ENCODE results near the gene DYNLT4. TPM values are rescaled to one million over a fixed set of nuclear protein-coding genes. Genes with fewer than 3 reads are reported as not detected.
"Not testable (repeated sequence)": the region's sequence is repeated elsewhere in the genome, so short reads cannot be mapped to it uniquely, and the experiment has no call there.

DYNLT4 gene
- total RNA-seq, 1 donor from 2014 or later: 0.73 TPM

GRCh38 chr1:44810762-44811105 lies 3.6 kb upstream of the DYNLT4 start:
- intact Hi-C loops (cut with micrococcal nuclease): not testable (repeated sequence)

GRCh38 chr1:44810101-44810761 lies 3.1 kb upstream of the DYNLT4 start:
- intact Hi-C loops (cut with micrococcal nuclease): no loop called here

DNA sequence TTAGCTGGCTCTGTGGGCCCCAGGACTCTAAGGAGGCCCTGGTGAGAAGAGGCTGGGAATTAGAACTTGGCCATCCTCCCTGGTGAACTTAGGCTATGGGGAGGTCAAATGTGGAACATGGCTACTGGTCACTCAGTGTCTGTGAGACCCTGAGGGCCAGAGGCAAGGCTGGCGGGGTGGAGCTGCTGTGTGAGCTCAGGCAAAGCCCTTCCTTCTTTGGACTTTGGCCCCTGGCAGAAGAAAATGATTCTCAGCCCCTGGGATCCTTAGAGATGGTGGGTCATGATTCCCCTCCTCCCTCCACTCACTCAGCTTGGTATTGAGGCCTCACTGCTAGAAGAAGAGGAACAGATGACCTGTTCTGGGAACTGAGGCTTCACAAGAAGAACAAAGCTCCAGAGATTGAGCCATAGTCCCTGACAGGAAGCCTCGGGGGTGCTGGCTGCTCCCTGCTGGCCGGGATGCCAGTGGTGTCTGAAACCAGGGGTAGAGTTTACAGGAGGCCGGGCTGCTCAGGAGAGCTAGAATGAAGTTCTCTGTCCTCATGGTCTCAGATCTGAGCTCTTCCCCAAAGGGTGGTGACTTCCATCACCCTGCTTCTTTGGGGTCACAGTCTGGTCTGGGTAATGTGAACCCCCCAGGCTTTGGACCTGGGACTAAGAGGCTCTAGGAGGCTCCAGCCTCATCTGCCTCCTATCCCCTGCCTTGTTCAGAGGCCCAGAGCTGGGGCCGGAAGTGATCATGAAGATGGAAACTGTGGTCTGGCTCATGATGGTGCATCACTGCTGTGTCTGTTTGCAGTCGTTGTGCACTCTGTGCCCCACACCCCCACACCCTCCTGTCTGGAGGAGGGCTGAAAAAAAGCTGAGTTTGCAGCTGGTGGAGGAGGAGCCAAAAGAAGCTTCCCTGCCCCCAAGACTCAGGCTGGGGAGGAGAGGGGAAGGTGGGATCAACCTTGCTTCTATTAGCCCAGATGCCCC lies 2.1 kb upstream of the DYNLT4 start:
- intact Hi-C loops (cut with micrococcal nuclease): loop anchor here (1.0 to 2.0 kb wide), 3 partner anchors 8 to 78 kb away; partner anchors contain the start of gene RNU5D-1

DNA sequence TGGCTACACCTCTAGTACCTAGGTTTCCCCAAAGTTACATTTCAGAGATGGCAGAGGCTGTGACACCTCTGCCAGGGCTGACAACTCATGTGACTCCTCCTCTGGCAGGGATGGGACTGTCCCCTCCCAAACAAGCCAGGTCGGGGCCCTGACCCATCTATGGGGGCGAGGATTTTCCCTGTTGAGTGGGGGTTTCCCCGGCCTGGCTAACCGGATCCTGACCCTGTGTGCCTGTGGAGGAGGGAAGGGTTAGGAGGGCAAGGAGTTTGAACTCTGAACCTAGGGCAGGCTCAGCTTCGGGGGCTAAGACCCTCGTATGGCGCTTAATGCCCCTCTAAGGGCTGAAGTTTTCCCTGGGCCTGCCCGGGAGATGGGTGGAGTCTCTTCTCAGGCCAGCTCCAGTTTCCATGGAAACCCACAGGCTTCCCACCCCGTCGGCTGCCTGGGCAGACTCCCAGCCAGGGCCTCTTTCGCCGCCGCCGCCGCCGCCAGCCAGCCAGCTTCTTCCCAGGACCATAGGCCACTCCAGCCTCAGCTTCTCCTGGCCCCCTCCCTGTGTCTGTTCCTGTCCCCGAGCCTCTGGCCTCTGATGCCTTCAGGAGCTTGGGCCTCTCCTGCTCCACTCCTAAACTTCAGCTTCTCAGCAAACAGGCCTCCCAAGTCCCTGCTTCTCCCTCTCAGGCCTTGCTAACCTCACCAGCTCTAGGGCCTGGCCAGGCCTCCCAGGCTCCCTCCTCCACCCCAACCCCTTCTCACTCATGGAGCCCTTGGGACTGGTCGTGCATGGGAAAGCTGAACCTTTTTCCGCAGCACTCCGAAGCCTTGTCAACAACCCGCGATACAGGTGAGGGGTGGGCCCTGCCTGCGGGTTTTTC lies 1.1 kb upstream of the DYNLT4 start, which contains the start of gene BTBD19:
Gene BTBD19, plus strand, starts transcription at position 461 of the 875 bp plus-strand sequence. Its CDS starts 298 bp downstream, at position 759.
- intact Hi-C loops (cut with micrococcal nuclease): loop anchor here (2.0 kb wide), 1 partner anchor 77 kb away; the partner anchor contains the start of gene RNU5D-1

- intact Hi-C loops (cut with micrococcal nuclease): loop anchor here (2.0 kb wide), 1 partner anchor 77 kb away; the partner anchor contains the start of gene RNU5D-1
Observed at GRCh38 chr1:44807364-44808062, 362 bp upstream of the DYNLT4 start.

DNA sequence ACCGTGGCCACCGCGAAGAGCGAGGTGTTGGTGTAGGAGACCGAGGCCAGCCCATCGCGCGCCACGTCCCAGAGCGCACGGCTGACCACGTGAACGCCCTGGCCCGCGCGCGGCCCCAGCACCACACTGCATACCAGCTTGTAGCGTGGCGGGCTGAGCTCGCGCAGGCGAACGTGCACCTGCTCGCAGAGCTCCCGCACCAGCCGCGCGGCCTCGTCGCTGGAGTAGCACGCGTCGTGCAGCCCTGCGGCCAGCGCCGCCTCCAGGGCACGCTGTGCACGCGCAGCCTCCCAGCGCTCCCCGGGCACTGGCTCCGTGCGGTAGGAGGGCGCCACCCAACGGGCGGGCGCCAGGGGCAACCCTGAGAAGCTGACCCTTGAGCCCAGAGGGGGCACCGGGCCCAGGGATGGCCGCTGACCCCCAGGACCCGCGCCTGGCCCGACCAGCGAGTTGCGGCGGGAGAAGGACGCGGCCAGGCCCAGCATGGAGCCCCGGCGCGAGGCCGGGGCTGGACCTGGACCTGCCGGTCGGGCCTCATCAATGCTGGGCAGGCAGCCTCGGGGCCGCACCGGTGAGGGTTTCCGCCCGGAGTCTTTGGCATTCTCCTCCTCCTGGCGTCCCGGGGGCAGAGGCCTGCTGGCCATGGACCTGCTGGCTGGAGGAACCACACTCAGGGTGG lies 987 bp downstream of the DYNLT4 start:
- intact Hi-C loops (cut with micrococcal nuclease): no loop called here

GRCh38 chr1:44805311-44806024 lies 1.7 kb downstream of the DYNLT4 start:
- intact Hi-C loops (cut with micrococcal nuclease): no loop called here

GRCh38 chr1:44803312-44804095 lies 3.6 kb downstream of the DYNLT4 start:
- intact Hi-C loops (cut with micrococcal nuclease): loop anchor here (5.0 kb wide), 3 partner anchors 209 to 884 kb away; partner anchors contain the start of genes GPBP1L1, HECTD3, TESK2 and TMEM69

DNA sequence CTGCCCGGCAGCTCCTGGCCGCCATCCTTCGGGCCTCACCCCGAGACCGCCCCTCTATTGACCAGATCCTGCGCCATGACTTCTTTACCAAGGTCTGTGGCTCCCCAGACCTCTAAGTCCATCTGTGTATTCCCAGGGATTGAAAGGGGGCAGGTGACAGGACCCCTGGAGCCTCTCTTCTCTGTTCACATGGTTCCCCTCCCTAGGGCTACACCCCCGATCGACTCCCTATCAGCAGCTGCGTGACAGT lies 4.2 kb downstream of the DYNLT4 start:
- intact Hi-C loops (cut with micrococcal nuclease): loop anchor here (5.0 kb wide), 3 partner anchors 209 to 884 kb away; partner anchors contain the start of genes GPBP1L1, HECTD3, TESK2 and TMEM69

- intact Hi-C loops (cut with micrococcal nuclease): loop anchor here (5.0 kb wide), 3 partner anchors 210 to 885 kb away; partner anchors contain the start of genes GPBP1L1, HECTD3, TESK2 and TMEM69
Observed at GRCh38 chr1:44802306-44803061, 4.7 kb downstream of the DYNLT4 start.

- intact Hi-C loops (cut with micrococcal nuclease): loop anchor here (1.0 to 5.0 kb wide), 8 partner anchors 8 to 886 kb away; partner anchors contain the start of genes GPBP1L1, HECTD3, NASP and RNU5D-1
Observed at GRCh38 chr1:44801491-44802305, 5.5 kb downstream of the DYNLT4 start.

- intact Hi-C loops (cut with micrococcal nuclease): loop anchor here (2.0 to 5.0 kb wide), 9 partner anchors 19 to 887 kb away; partner anchors contain the start of genes GPBP1L1, HECTD3, NASP and RNU5D-1
Observed at GRCh38 chr1:44799770-44800584, 7.2 kb downstream of the DYNLT4 start, which contains the start of gene PLK3. TSS of gene PLK3 (plus strand) at chr1:44800377. CDS start at chr1:44800464, 87 bp downstream.

- intact Hi-C loops (cut with micrococcal nuclease): loop anchor here (2.0 to 5.0 kb wide), 2 partner anchors 39 to 504 kb away; no protein-coding TSS in a partner anchor
Observed at GRCh38 chr1:44798481-44799365, 8.4 kb downstream of the DYNLT4 start.

GRCh38 chr1:44797886-44798285 lies 9.3 kb downstream of the DYNLT4 start:
- intact Hi-C loops (cut with micrococcal nuclease): loop anchor here (2.0 to 5.0 kb wide), 2 partner anchors 39 to 505 kb away; no protein-coding TSS in a partner anchor
